Mucosa of gallbladder (tissue), 1 donor: Measurements from ENCODE around the gene SPHKAP. TPM values are rescaled to one million over a fixed set of nuclear protein-coding genes. Genes with fewer than 3 reads are reported as not detected.
"Not testable (repeated sequence)": the region's sequence is repeated elsewhere in the genome, so short reads cannot be mapped to it uniquely, and the experiment has no call there.

Source experiments
- DNase-seq: peaks from one replicate; pipeline ENCODE4 v3.0.0-alpha.2; 2020; ENCODE audit warnings: low spot score
- total RNA-seq: library from RNA; stranded (reverse); gene quantifications from one replicate; pipeline ENCODE4 v1.2.1, GENCODE V29; 2021
- donor health status: DM: no; HTN: no; CAD: no.

Gene SPHKAP
- total RNA-seq: 0.03 TPM

DNA sequence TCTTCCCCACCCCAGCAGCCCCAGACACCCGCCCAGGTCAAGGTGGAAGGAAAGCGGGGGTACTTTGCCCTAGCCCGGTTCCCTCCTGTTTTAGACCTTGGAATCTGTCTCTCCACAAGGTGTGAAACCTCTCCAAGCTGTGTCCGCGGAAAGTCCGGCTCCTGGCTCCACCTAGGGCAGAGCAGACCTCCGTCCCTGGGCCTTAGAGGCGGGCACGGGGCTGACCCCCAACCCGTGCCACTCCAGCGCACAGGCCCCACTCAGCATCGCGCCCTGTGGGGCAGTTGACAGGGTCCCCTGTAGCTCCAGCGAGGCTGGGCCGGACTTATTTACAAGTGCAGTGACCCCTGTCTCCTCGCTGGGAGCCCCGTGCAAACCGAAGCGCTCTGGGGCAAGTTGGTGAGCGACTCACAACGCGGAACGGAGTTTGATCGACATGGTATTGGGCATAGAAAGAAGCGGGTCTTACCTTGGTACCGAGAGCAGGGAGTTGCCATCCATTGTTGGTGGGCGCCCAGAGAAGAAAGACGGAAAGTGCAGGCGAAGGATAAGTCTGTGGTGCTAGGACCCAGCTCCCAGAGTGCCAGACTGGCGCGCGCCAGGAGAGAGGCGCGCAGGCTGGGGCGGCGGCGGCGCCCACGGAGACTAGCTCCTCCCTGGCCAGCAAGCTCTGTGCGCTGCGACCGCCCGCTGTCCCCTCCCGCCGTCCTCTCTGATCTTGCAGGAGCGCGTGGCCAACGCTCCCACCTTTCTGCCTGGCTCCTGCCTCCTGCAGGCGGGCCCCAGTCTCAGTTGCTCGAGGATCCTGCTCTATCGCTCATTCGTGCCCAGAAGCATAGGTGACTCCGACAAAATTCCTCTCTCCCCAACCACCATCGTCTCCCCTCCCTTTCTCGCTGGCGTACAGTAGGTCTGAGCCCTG, at the start of gene SPHKAP:
TSS of gene SPHKAP (minus strand) at position 590 of the 922 bp plus-strand sequence. CDS start at position 501, 89 bp downstream.
- no peak for DNase-seq

GRCh38 chr2:228227466-228227865, 46.0 kb upstream of the SPHKAP start:
- no peak for DNase-seq

GRCh38 chr2:228224410-228224809, 42.9 kb upstream of the SPHKAP start:
- no peak for DNase-seq

DNA sequence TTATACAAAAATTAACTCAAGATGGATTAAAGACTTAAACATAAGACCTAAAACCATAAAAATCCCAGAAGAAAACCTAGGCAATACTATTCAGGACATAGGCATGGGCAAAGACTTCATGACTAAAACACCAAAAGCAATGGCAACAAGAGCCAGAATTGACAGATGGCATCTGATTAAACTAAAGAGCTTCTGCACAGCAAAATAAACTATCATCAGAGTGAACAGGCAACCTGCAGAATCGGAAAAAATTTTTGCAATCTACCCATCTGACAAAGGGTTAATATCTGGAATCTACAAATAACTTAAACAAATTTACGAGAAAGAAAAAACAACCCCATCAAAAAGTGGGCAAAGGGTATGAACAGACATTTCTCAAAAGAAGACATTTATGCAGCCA, 37.1 kb upstream of the SPHKAP start:
- not testable (repeated sequence) for DNase-seq

- DNase-seq: no peak
Measured at GRCh38 chr2:228197504-228197903, 16.0 kb upstream of the SPHKAP start.

GRCh38 chr2:228180181-228181097, 1.0 kb downstream of the SPHKAP start:
- DNase-seq: no peak

DNA sequence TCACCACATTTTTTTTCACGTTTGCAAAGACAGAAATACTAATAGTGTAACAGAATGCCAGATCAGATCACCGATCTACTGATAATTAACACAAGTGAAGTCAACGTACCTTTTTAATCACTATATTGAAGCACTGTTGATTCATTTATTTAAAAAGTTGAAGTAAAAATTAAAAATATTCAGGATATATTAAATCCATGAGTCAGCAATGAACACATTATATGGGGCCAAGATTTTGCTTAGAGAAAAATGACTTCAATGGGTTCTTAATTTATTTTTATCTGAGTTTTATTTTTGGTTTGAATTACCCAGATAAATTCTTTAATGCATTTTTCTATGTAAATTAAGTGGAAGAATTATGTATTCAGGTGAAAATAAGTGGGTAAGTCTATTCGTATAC, 14.2 kb downstream of the SPHKAP start:
- no peak for DNase-seq

DNA sequence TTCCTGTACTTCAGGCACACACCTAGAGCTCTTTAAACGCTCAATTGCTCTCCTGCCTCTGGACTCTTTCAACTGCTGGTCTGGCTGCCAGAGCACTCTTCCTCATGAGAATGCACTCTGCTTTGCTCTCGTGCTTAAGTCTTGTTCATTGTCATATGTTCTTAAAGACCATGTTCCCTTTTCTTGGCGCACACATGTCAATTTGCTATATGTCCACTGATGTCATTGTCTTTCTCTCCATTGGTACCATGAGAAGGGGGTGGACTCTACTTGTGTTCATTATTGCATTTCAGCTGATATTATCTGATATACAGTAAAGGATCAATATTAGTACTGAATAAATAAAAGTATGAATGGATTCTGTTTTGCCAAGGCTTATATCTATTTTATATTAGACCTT, 16.8 kb downstream of the SPHKAP start:
- no peak for DNase-seq

DNA sequence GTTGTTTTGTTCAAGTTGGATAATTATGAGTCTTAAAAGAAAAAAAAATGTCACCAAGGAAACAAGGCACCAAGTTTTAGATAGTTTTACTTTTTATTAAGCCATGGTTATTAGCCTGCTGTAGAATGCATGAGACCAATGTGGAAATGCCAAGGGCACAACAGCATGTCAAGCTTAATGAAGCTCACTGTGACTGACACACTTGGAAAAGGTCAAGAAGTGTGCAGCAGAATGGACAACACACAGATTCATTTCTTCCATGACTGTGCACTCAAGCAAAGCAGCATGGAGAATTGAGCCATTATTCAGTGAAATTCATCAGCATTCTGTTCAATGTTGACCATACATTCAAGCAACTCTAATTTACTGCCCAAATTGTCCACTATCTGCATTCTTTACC, 23.6 kb downstream of the SPHKAP start:
- no peak for DNase-seq

GRCh38 chr2:228144961-228145360, 36.5 kb downstream of the SPHKAP start:
- DNase-seq: no peak

- DNase-seq: no peak
Measured at GRCh38 chr2:228140934-228141528, 40.5 kb downstream of the SPHKAP start.

- DNase-seq: no peak
Measured at GRCh38 chr2:228136027-228136426, 45.5 kb downstream of the SPHKAP start.

DNA sequence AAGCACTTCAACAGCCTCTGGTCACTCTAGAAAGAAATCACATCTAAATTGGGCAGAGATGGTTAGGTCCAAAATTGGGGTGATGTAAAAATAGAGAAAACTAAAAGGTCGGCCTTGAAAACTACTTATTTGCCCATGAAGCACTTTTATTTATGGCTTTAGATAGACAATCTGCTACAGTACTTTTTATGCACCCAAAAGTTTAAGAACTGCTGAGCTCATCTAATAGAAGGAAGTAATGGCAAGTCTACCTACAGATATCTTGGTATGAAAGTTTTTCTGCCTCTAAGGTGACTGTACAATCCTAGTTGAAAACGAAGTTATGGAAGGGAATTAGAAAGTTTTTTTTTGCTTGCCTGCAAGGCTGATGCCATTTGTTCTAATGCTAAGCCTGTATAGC, 46.2 kb downstream of the SPHKAP start:
- no peak for DNase-seq

GRCh38 chr2:228131833-228132232, 49.7 kb downstream of the SPHKAP start:
- no peak for DNase-seq

GRCh38 chr2:228126401-228126800, 55.1 kb downstream of the SPHKAP start:
- DNase-seq: no peak

- no peak for DNase-seq
Measured at GRCh38 chr2:228118940-228119339, 62.5 kb downstream of the SPHKAP start.

DNA sequence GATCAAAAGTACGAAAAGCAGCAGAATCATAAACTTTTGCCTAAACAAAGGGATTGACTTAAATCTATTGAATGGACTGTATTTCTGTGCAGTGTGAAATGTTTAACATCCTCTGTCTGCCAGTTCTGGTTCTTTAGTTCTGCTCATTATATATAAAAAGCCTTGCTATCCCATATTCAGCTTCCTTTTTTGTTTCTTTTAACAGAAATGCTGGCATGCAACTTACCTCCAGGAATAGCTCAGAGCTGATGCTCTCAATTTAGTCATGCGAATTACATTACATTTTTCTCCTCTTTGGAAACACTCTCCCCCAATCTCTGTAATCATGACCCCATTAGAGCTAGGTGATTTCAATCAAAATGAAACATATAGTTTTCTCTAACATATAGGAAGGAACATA, 73.6 kb downstream of the SPHKAP start:
- no peak for DNase-seq

- DNase-seq: no peak
Measured at GRCh38 chr2:228105526-228106250, 75.8 kb downstream of the SPHKAP start.

GRCh38 chr2:228104215-228104614, 77.3 kb downstream of the SPHKAP start:
- DNase-seq: no peak

- DNase-seq: no peak
Measured at GRCh38 chr2:228103379-228103778, 78.1 kb downstream of the SPHKAP start.

GRCh38 chr2:228102949-228103348, 78.5 kb downstream of the SPHKAP start:
- no peak for DNase-seq
